Measurements from ENCODE around the gene CD2. TPM values are rescaled to one million over a fixed set of nuclear protein-coding genes. Genes with fewer than 3 reads are reported as not detected.

The CD2 gene
- total RNA-seq, 2 donors from 2014 or later, result 2.1 TPM; not detected in 1

DNA sequence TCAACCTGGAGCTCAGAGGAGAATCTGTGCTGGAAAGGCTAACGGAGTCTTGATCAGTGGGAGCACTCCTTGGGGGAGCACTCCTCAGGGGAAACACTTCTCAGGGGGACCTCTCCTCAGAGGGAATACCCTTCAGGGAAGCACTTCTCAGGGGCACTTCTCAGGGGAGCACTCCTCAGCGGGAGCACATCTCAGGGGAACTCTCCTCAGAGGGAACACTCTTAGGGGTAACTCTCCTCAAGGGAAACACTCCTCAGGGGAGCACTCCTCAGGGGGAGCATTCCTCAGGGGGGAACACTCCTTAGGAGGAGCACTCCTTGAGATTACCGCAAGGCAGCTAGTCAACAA is 41.2 kb downstream of the CD2 start:
- no peak for DNase-seq
- TF ChIP-seq, protein P1, sequence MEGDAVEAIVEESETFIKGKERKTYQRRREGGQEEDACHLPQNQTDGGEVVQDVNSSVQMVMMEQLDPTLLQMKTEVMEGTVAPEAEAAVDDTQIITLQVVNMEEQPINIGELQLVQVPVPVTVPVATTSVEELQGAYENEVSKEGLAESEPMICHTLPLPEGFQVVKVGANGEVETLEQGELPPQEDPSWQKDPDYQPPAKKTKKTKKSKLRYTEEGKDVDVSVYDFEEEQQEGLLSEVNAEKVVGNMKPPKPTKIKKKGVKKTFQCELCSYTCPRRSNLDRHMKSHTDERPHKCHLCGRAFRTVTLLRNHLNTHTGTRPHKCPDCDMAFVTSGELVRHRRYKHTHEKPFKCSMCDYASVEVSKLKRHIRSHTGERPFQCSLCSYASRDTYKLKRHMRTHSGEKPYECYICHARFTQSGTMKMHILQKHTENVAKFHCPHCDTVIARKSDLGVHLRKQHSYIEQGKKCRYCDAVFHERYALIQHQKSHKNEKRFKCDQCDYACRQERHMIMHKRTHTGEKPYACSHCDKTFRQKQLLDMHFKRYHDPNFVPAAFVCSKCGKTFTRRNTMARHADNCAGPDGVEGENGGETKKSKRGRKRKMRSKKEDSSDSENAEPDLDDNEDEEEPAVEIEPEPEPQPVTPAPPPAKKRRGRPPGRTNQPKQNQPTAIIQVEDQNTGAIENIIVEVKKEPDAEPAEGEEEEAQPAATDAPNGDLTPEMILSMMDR (IDR thresholded peaks at IDR 0.05), result no peak
- TF ChIP-seq POLR2A (IDR thresholded peaks at IDR 0.05), result no peak
- H3K4me3 ChIP-seq, result no peak overlapping the region
- no peaks in the 10 kb centered on the region for H3K9me3 ChIP-seq
- H3K4me1 ChIP-seq, result peaks cover 16% of the 10 kb centered on the region
- WGBS, 2 donors, result 96 to 100% methylated on average over 2 of the region's 3 CpGs
- H3K27me3 ChIP-seq, result no peaks in the 10 kb centered on the region
- H3K27ac ChIP-seq, result no peak overlapping the region
- no peaks in the 10 kb centered on the region for H3K36me3 ChIP-seq (replicated peaks in 1 of 2; ENCODE audit: insufficient read depth in 1 of 2, low read depth in 2 of 2)
- intact Hi-C loops (cut with DNase I), result no loop called here
- ATAC-seq, result no peak

DNA sequence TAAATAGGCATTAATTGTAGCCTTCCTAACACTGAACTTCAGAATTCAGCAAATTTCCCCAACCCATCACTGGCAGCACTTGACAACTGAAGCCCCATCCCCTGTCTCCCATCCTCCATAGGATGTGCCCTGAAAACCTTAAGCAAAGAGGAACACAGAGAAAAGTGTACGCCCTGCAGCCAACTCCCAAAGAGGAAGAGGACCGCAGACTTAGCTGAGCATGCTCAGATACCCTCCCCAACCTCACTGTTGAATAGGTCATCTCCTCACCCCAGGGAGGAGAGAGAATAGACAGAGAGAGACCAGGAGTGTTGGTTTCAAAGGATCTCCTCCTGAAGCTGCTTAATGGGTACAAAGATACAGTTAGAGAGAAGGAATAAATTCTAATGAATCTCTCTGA is 50.5 kb downstream of the CD2 start:
- ATAC-seq, result no peak
- H3K27me3 ChIP-seq, result no peaks in the 10 kb centered on the region
- H3K4me3 ChIP-seq, result no peak overlapping the region
- no peaks in the 10 kb centered on the region for H3K9me3 ChIP-seq
- no peak for TF ChIP-seq POLR2A (IDR thresholded peaks at IDR 0.05)
- TF ChIP-seq, protein P1 (IDR thresholded peaks at IDR 0.05), result no peak
- H3K36me3 ChIP-seq (replicated peaks in 1 of 2; ENCODE audit: insufficient read depth in 1 of 2, low read depth in 2 of 2), result no peaks in the 10 kb centered on the region
- no peak overlapping the region for H3K27ac ChIP-seq
- H3K4me1 ChIP-seq, result no peaks in the 10 kb centered on the region
- WGBS, 2 donors, result 85 to 100% methylated on average over 2 of the region's 2 CpGs
- intact Hi-C loops (cut with DNase I), result no loop called here
- no peak for DNase-seq

GRCh38 chr1:116805398-116805797 is 51.2 kb downstream of the CD2 start:
- no peaks in the 10 kb centered on the region for H3K4me1 ChIP-seq
- intact Hi-C loops (cut with DNase I), result no loop called here
- TF ChIP-seq, protein P1 (IDR thresholded peaks at IDR 0.05), result no peak
- no peak for TF ChIP-seq POLR2A (IDR thresholded peaks at IDR 0.05)
- 60 to 77% methylated on average over 2 of the region's 2 CpGs for WGBS, 2 donors
- ATAC-seq (no peak), DNase-seq (no peak)
- no peaks in the 10 kb centered on the region for H3K27me3 ChIP-seq
- no peak overlapping the region for H3K4me3 ChIP-seq
- H3K9me3 ChIP-seq, result no peaks in the 10 kb centered on the region
- H3K27ac ChIP-seq, result no peak overlapping the region
- H3K36me3 ChIP-seq (replicated peaks in 1 of 2; ENCODE audit: insufficient read depth in 1 of 2, low read depth in 2 of 2), result no peaks in the 10 kb centered on the region

GRCh38 chr1:116806245-116806644 is 52.0 kb downstream of the CD2 start:
- intact Hi-C loops (cut with DNase I), result no loop called here
- Histone ChIP-seq H3K4me3 (no peak overlapping the region), H3K27ac (no peak overlapping the region), H3K36me3 (replicated peaks in 1 of 2; ENCODE audit: insufficient read depth in 1 of 2, low read depth in 2 of 2) (no peaks in the 10 kb centered on the region), H3K27me3 (no peaks in the 10 kb centered on the region), H3K9me3 (no peaks in the 10 kb centered on the region), H3K4me1 (no peaks in the 10 kb centered on the region)
- DNase-seq (no peak), ATAC-seq (no peak)
- WGBS, 2 donors, result 81 to 100% methylated on average over 1 of the region's 1 CpG
- no peak for TF ChIP-seq POLR2A (IDR thresholded peaks at IDR 0.05)
- TF ChIP-seq, protein P1 (IDR thresholded peaks at IDR 0.05), result no peak

- Histone ChIP-seq H3K4me3 (no peak overlapping the region), H3K4me1 (no peaks in the 10 kb centered on the region), H3K36me3 (replicated peaks in 1 of 2; ENCODE audit: insufficient read depth in 1 of 2, low read depth in 2 of 2) (no peaks in the 10 kb centered on the region), H3K27ac (no peak overlapping the region), H3K27me3 (no peaks in the 10 kb centered on the region), H3K9me3 (no peaks in the 10 kb centered on the region)
- WGBS, 2 donors, result 89 to 93% methylated on average over 4 of the region's 4 CpGs
- DNase-seq, result no peak
- intact Hi-C loops (cut with DNase I), result no loop called here
- ATAC-seq, result no peak
- no peak for TF ChIP-seq POLR2A (IDR thresholded peaks at IDR 0.05)
- TF ChIP-seq, protein P1 (IDR thresholded peaks at IDR 0.05), result no peak
Observed at GRCh38 chr1:116806671-116807070, 52.4 kb downstream of the CD2 start.

All from body of pancreas (tissue), 4 donors.